ENCODE data around the gene DENND2C.

GRCh38 chr1:114703242-114703641 lies 33.4 kb upstream of the DENND2C start:
- TF ChIP-seq POLR2A (IDR thresholded peaks at IDR 0.05) (no peak), CTCF (IDR thresholded peaks at IDR 0.05) (no peak)

Measured in testis (tissue), 2 donors.